SHP77 treated with DMSO at 0.1 percent for 48 hours (cell line): ENCODE results near the gene LYRM2.
A peak's percentile ranks its signal among the peaks of the same experiment; 100 is the strongest.
"Not testable (repeated sequence)": the region's sequence is repeated elsewhere in the genome, so short reads cannot be mapped to it uniquely, and the experiment has no call there.

Source experiments
- DNase-seq: peaks from one replicate; lab custom pipeline; 2025; lab: John Stamatoyannopoulos, UW

The LYRM2 gene

GRCh38 chr6:89644864-89645263 is 6.3 kb upstream of the LYRM2 start:
- no peak for DNase-seq

GRCh38 chr6:89643406-89643805 is 4.9 kb upstream of the LYRM2 start:
- no peak for DNase-seq

GRCh38 chr6:89642956-89643355 is 4.4 kb upstream of the LYRM2 start:
- DNase-seq = no peak

- not testable (repeated sequence) for DNase-seq
Measured at GRCh38 chr6:89641581-89641980, 3.0 kb upstream of the LYRM2 start.

GRCh38 chr6:89640804-89641203 is 2.3 kb upstream of the LYRM2 start:
- DNase-seq = no peak

- DNase-seq = no peak
Measured at GRCh38 chr6:89637960-89638319, 607 bp downstream of the LYRM2 start.

GRCh38 chr6:89636412-89636811 is 2.1 kb downstream of the LYRM2 start:
- not testable (repeated sequence) for DNase-seq

- DNase-seq = no peak
Measured at GRCh38 chr6:89630488-89630887, 8.1 kb downstream of the LYRM2 start.

- no peak for DNase-seq
Measured at GRCh38 chr6:89623749-89624148, 14.8 kb downstream of the LYRM2 start.

- DNase-seq = no peak
Measured at GRCh38 chr6:89619567-89619966, 19.0 kb downstream of the LYRM2 start.

- DNase-seq = no peak
Measured at GRCh38 chr6:89618026-89618425, 20.5 kb downstream of the LYRM2 start.

- DNase-seq = no peak
Measured at GRCh38 chr6:89616531-89616930, 22.0 kb downstream of the LYRM2 start.

- DNase-seq = no peak
Measured at GRCh38 chr6:89615882-89616281, 22.7 kb downstream of the LYRM2 start.

- no peak for DNase-seq
Measured at GRCh38 chr6:89613790-89614189, 24.8 kb downstream of the LYRM2 start.

GRCh38 chr6:89612121-89612520 is 26.4 kb downstream of the LYRM2 start:
- no peak for DNase-seq

GRCh38 chr6:89611666-89612065 is 26.9 kb downstream of the LYRM2 start:
- DNase-seq = no peak

GRCh38 chr6:89610149-89610642 is 28.4 kb downstream of the LYRM2 start:
- peak; percentile 1 for DNase-seq

GRCh38 chr6:89605861-89606260 is 32.7 kb downstream of the LYRM2 start:
- no peak for DNase-seq

- no peak for DNase-seq
Measured at GRCh38 chr6:89604653-89605052, 33.9 kb downstream of the LYRM2 start.

- DNase-seq = no peak
Measured at GRCh38 chr6:89602166-89602565, 36.4 kb downstream of the LYRM2 start.

- no peak for DNase-seq
Measured at GRCh38 chr6:89599727-89600126, 38.8 kb downstream of the LYRM2 start.

- no peak for DNase-seq
Measured at GRCh38 chr6:89597988-89598387, 40.6 kb downstream of the LYRM2 start.

GRCh38 chr6:89597372-89597771 is 41.2 kb downstream of the LYRM2 start:
- no peak for DNase-seq

GRCh38 chr6:89596484-89596883 is 42.1 kb downstream of the LYRM2 start:
- DNase-seq = no peak

GRCh38 chr6:89596056-89596455 is 42.5 kb downstream of the LYRM2 start:
- no peak for DNase-seq
